NCI-H1417 (cell line): Measurements from ENCODE around the gene FGF5.
"Not testable (repeated sequence)": the region's sequence is repeated elsewhere in the genome, so short reads cannot be mapped to it uniquely, and the experiment has no call there.

ENCODE experiments used
- DNase-seq, 3 experiments: peaks; one replicate each; lab custom pipeline; 2025; lab: John Stamatoyannopoulos, UW

The FGF5 gene

GRCh38 chr4:80266253-80266901, at the start of gene FGF5:
Gene FGF5, plus strand, starts transcription at chr4:80266664. Its CDS starts 161 bp downstream, at chr4:80266825.
- DNase-seq = peak; percentile 48 to 86 (median 78)

GRCh38 chr4:80219301-80220025, 47.0 kb upstream of the FGF5 start:
- DNase-seq = no peak

- peak in 1 of 3 experiments; percentile 30 for DNase-seq
Measured at GRCh38 chr4:80220711-80221110, 45.8 kb upstream of the FGF5 start.

- peak in 1 of 3 experiments; percentile 44 for DNase-seq
Measured at GRCh38 chr4:80221161-80221560, 45.3 kb upstream of the FGF5 start.

- DNase-seq = no peak
Measured at GRCh38 chr4:80225595-80225994, 40.9 kb upstream of the FGF5 start.

GRCh38 chr4:80226094-80226493, 40.4 kb upstream of the FGF5 start:
- no peak for DNase-seq

- DNase-seq = no peak
Measured at GRCh38 chr4:80228460-80228859, 38.0 kb upstream of the FGF5 start.

- no peak for DNase-seq
Measured at GRCh38 chr4:80229128-80229527, 37.3 kb upstream of the FGF5 start.

- no peak for DNase-seq
Measured at GRCh38 chr4:80229590-80229989, 36.9 kb upstream of the FGF5 start.

GRCh38 chr4:80231180-80231579, 35.3 kb upstream of the FGF5 start:
- no peak for DNase-seq

GRCh38 chr4:80232707-80233370, 33.6 kb upstream of the FGF5 start:
- DNase-seq = no peak

GRCh38 chr4:80233390-80233789, 33.1 kb upstream of the FGF5 start:
- no peak for DNase-seq

- DNase-seq = no peak
Measured at GRCh38 chr4:80235451-80235850, 31.0 kb upstream of the FGF5 start.

- DNase-seq = no peak
Measured at GRCh38 chr4:80237992-80238391, 28.5 kb upstream of the FGF5 start.

GRCh38 chr4:80239480-80240150, 26.8 kb upstream of the FGF5 start:
- no peak for DNase-seq

GRCh38 chr4:80240976-80241375, 25.5 kb upstream of the FGF5 start:
- DNase-seq = peak in 1 of 3 experiments; percentile 54

- DNase-seq = peak in 2 of 3 experiments; percentile 63 to 78
Measured at GRCh38 chr4:80243274-80244018, 23.0 kb upstream of the FGF5 start.

- DNase-seq = not testable (repeated sequence)
Measured at GRCh38 chr4:80247484-80247883, 19.0 kb upstream of the FGF5 start.

GRCh38 chr4:80249144-80249543, 17.3 kb upstream of the FGF5 start:
- no peak for DNase-seq

GRCh38 chr4:80252427-80252826, 14.0 kb upstream of the FGF5 start:
- no peak for DNase-seq

- peak in 1 of 3 experiments; percentile 23 for DNase-seq
Measured at GRCh38 chr4:80252953-80253352, 13.5 kb upstream of the FGF5 start.

- no peak for DNase-seq
Measured at GRCh38 chr4:80253510-80253909, 13.0 kb upstream of the FGF5 start.
